Measurements from ENCODE around the gene SORL1.

Gene SORL1

DNA sequence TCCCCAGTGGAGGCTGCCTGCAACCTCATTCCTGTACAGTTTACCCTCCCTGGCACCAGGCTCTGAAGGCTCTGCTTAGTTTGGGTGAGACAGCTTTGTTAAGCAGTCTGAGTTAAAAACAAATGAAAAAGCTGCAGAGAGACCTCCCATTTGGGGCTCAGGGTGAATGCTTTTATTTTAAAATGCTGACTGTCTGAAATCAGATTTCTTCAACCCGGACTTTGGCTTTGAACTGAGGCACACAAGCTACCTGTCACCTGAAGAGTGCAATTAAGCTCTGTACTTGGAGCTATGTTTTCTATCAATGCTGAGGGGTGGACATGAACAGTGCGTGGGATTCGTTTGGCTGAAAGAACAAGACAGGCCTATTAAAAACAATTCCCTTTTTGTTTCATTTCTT, 218.2 kb downstream of the SORL1 start:
- TF ChIP-seq, protein P1, sequence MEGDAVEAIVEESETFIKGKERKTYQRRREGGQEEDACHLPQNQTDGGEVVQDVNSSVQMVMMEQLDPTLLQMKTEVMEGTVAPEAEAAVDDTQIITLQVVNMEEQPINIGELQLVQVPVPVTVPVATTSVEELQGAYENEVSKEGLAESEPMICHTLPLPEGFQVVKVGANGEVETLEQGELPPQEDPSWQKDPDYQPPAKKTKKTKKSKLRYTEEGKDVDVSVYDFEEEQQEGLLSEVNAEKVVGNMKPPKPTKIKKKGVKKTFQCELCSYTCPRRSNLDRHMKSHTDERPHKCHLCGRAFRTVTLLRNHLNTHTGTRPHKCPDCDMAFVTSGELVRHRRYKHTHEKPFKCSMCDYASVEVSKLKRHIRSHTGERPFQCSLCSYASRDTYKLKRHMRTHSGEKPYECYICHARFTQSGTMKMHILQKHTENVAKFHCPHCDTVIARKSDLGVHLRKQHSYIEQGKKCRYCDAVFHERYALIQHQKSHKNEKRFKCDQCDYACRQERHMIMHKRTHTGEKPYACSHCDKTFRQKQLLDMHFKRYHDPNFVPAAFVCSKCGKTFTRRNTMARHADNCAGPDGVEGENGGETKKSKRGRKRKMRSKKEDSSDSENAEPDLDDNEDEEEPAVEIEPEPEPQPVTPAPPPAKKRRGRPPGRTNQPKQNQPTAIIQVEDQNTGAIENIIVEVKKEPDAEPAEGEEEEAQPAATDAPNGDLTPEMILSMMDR (IDR thresholded peaks at IDR 0.05; ENCODE audit: borderline replicate concordance, extremely low read depth, low read length, poor library complexity, severe bottlenecking) = no peak
- no peak for TF ChIP-seq EZH2 (IDR thresholded peaks at IDR 0.05; ENCODE audit: borderline replicate concordance, low read depth, low read length, severe bottlenecking)
- DNase-seq (no peak), ATAC-seq (ENCODE audit: insufficient read depth, low read depth) (no peak)
- Histone ChIP-seq H3K79me2 (ENCODE audit: insufficient read depth, low read length) (no peaks in the 10 kb centered on the region), H3K27ac (ENCODE audit: low read length) (no peak overlapping the region), H3K4me2 (ENCODE audit: insufficient read depth, low read length) (no peak overlapping the region), H3K9me3 (ENCODE audit: insufficient read depth, low read length, severe bottlenecking) (no peaks in the 10 kb centered on the region), H3K4me3 (ENCODE audit: low read depth in 1 of 2, low read length in 2 of 2) (no peak overlapping the region), H3K9ac (ENCODE audit: low read depth, low read length) (no peak overlapping the region), H3K36me3 (ENCODE audit: insufficient read depth, low read length) (no peaks in the 10 kb centered on the region), H2AFZ (ENCODE audit: low read depth, low read length) (no peak overlapping the region), H3K27me3 (ENCODE audit: insufficient read depth, low read length, poor library complexity) (peaks cover 16% of the 10 kb centered on the region), H4K20me1 (ENCODE audit: insufficient read depth, low read length) (no peaks in the 10 kb centered on the region), H3K4me1 (ENCODE audit: insufficient read depth, low read length) (no peaks in the 10 kb centered on the region)

DNA sequence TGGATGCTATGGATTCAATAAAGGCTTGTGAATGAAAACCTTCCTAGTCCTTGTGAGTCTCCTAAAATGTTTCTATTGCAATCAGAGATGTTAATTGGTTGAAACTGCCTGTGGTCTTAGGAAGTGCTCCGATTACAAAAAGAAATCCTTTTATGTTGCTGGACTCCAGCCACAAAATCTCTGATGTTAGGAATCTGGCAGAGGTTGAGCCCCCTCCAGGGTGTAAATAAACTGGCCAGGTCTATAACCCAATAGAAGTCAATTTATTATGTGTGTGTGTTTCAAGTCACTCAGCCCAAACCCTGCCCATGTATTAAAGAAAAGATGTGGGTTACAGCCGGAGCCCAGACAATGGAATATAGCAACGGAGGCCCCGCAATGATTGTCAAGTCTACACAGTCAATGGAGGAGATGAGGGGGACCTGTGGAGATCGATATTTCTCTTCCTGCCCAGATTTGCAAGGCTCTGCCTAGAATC, 218.7 kb downstream of the SORL1 start:
- H3K4me1 ChIP-seq (ENCODE audit: insufficient read depth, low read length) = no peaks in the 10 kb centered on the region
- H3K27ac ChIP-seq (ENCODE audit: low read length) = no peak overlapping the region
- H4K20me1 ChIP-seq (ENCODE audit: insufficient read depth, low read length) = no peaks in the 10 kb centered on the region
- H3K4me2 ChIP-seq (ENCODE audit: insufficient read depth, low read length) = no peak overlapping the region
- H3K4me3 ChIP-seq (ENCODE audit: low read depth in 1 of 2, low read length in 2 of 2) = no peak overlapping the region
- no peak overlapping the region for H2AFZ ChIP-seq (ENCODE audit: low read depth, low read length)
- no peak for DNase-seq
- no peak overlapping the region for H3K9ac ChIP-seq (ENCODE audit: low read depth, low read length)
- ATAC-seq (ENCODE audit: insufficient read depth, low read depth) = no peak
- TF ChIP-seq, protein P1 (IDR thresholded peaks at IDR 0.05; ENCODE audit: borderline replicate concordance, extremely low read depth, low read length, poor library complexity, severe bottlenecking) = no peak
- TF ChIP-seq EZH2 (IDR thresholded peaks at IDR 0.05; ENCODE audit: borderline replicate concordance, low read depth, low read length, severe bottlenecking) = no peak
- no peaks in the 10 kb centered on the region for H3K9me3 ChIP-seq (ENCODE audit: insufficient read depth, low read length, severe bottlenecking)
- peaks cover 19% of the 10 kb centered on the region for H3K27me3 ChIP-seq (ENCODE audit: insufficient read depth, low read length, poor library complexity)
- no peaks in the 10 kb centered on the region for H3K79me2 ChIP-seq (ENCODE audit: insufficient read depth, low read length)
- no peaks in the 10 kb centered on the region for H3K36me3 ChIP-seq (ENCODE audit: insufficient read depth, low read length)

DNA sequence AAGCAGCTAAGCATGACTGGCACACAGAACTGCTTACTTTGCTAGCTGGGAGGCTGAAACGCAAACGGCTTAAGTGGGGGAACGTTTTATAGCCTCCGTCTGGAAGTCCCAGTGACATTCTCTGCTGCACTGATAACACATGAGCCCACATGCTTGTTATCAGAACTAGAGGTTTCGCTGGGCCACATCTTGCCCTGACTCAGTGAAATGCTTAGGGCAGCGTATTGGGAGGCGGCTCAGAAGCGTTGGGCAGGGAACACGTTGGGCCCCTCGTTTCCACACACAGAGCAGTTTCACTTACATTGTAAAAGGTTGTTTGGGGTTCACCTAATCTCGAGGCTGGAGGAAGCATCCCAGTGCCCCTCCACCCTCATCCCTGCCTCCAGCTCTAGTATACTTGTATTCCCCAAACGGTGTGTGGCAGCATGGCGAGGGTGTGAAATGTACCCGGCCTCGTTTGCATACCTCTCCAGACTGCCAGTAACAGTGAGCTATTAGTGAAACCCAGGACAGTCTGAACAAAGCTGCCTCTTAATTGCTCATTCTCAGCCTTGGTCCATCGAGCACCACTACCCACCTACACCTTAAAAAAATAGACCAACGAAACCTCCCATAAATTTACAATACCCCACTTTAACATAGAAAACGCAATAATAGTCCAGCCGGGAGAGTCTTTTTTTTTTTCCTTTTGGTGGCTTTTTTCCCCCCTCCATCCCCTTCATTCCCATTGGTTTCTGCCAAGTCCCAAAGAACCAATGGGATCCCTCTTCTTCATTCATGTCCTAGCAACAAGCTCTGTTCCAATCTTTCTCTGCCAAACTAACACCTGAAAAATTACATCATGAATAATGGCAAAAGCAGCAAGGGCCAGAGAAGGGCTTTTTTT, 219.4 kb downstream of the SORL1 start:
- no peaks in the 10 kb centered on the region for H3K79me2 ChIP-seq (ENCODE audit: insufficient read depth, low read length)
- H3K9me3 ChIP-seq (ENCODE audit: insufficient read depth, low read length, severe bottlenecking) = no peaks in the 10 kb centered on the region
- H3K4me2 ChIP-seq (ENCODE audit: insufficient read depth, low read length) = no peak overlapping the region
- no peak overlapping the region for H3K4me3 ChIP-seq (ENCODE audit: low read depth in 1 of 2, low read length in 2 of 2)
- H4K20me1 ChIP-seq (ENCODE audit: insufficient read depth, low read length) = no peaks in the 10 kb centered on the region
- peaks cover 20% of the 10 kb centered on the region for H3K27me3 ChIP-seq (ENCODE audit: insufficient read depth, low read length, poor library complexity)
- H3K9ac ChIP-seq (ENCODE audit: low read depth, low read length) = no peak overlapping the region
- no peak overlapping the region for H3K27ac ChIP-seq (ENCODE audit: low read length)
- TF ChIP-seq, protein P1 (IDR thresholded peaks at IDR 0.05; ENCODE audit: borderline replicate concordance, extremely low read depth, low read length, poor library complexity, severe bottlenecking) = no peak
- TF ChIP-seq EZH2 (IDR thresholded peaks at IDR 0.05; ENCODE audit: borderline replicate concordance, low read depth, low read length, severe bottlenecking) = no peak
- ATAC-seq (ENCODE audit: insufficient read depth, low read depth) (no peak), DNase-seq (no peak)
- no peak overlapping the region for H2AFZ ChIP-seq (ENCODE audit: low read depth, low read length)
- H3K4me1 ChIP-seq (ENCODE audit: insufficient read depth, low read length) = no peaks in the 10 kb centered on the region
- H3K36me3 ChIP-seq (ENCODE audit: insufficient read depth, low read length) = no peaks in the 10 kb centered on the region
